Measurements from ENCODE around the gene COL24A1.
"Not testable (repeated sequence)": the region's sequence is repeated elsewhere in the genome, so short reads cannot be mapped to it uniquely, and the experiment has no call there.

COL24A1 gene

GRCh38 chr1:86152887-86153286, 3.7 kb downstream of the COL24A1 start:
- no peak for DNase-seq

- DNase-seq: no peak
Measured at GRCh38 chr1:86151427-86151826, 5.1 kb downstream of the COL24A1 start.

GRCh38 chr1:86150553-86151055, 6.0 kb downstream of the COL24A1 start:
- no peak for DNase-seq

GRCh38 chr1:86149591-86149990, 7.0 kb downstream of the COL24A1 start:
- no peak for DNase-seq

GRCh38 chr1:86147755-86148154, 8.8 kb downstream of the COL24A1 start:
- DNase-seq: no peak

GRCh38 chr1:86146566-86146965, 10.0 kb downstream of the COL24A1 start:
- no peak for DNase-seq

- no peak for DNase-seq
Measured at GRCh38 chr1:86140281-86140880, 16.2 kb downstream of the COL24A1 start.

GRCh38 chr1:86138746-86139145, 17.8 kb downstream of the COL24A1 start:
- DNase-seq: no peak

- peak; percentile 10 for DNase-seq
Measured at GRCh38 chr1:86137436-86137835, 19.1 kb downstream of the COL24A1 start.

GRCh38 chr1:86119214-86119764, 37.3 kb downstream of the COL24A1 start:
- no peak for DNase-seq

- DNase-seq: no peak
Measured at GRCh38 chr1:86114816-86115400, 41.7 kb downstream of the COL24A1 start.

- DNase-seq: no peak
Measured at GRCh38 chr1:86114236-86114635, 42.3 kb downstream of the COL24A1 start.

- not testable (repeated sequence) for DNase-seq
Measured at GRCh38 chr1:86111590-86111989, 45.0 kb downstream of the COL24A1 start.

GRCh38 chr1:86110451-86111129, 46.0 kb downstream of the COL24A1 start:
- no peak for DNase-seq

GRCh38 chr1:86105533-86105866, 51.1 kb downstream of the COL24A1 start:
- no peak for DNase-seq

- DNase-seq: no peak
Measured at GRCh38 chr1:86104606-86105532, 51.7 kb downstream of the COL24A1 start.

- no peak for DNase-seq
Measured at GRCh38 chr1:86101616-86102015, 55.0 kb downstream of the COL24A1 start.

GRCh38 chr1:86100401-86100800, 56.2 kb downstream of the COL24A1 start:
- DNase-seq: no peak

GRCh38 chr1:86089765-86090164, 66.8 kb downstream of the COL24A1 start:
- no peak for DNase-seq

GRCh38 chr1:86085741-86086409, 70.7 kb downstream of the COL24A1 start:
- DNase-seq: no peak

- no peak for DNase-seq
Measured at GRCh38 chr1:86084998-86085397, 71.6 kb downstream of the COL24A1 start.

- no peak for DNase-seq
Measured at GRCh38 chr1:86082183-86082582, 74.4 kb downstream of the COL24A1 start.
